ENCODE measurements around the gene PROCR. TPM values are rescaled to one million over a fixed set of nuclear protein-coding genes. Genes with fewer than 3 reads are reported as not detected.

The PROCR gene
- total RNA-seq, 1 experiment from 2014 or later: 52.0 TPM

- Histone ChIP-seq H3K4me2 (ENCODE audit: low read length) (no peak overlapping the region), H3K9me2 (ENCODE audit: insufficient read depth) (no peaks in the 10 kb centered on the region), H2AFZ (ENCODE audit: low read depth, low read length, poor library complexity, severe bottlenecking) (no peak overlapping the region), H3K36me3 (ENCODE audit: control insufficient read depth in 1 of 2, insufficient read depth in 2 of 2, low read length in 2 of 2) (no peaks in the 10 kb centered on the region), H3K27ac (ENCODE audit: low read depth, low read length) (no peak overlapping the region), H3K9me3 (ENCODE audit: control insufficient read depth in 1 of 2, insufficient read depth in 1 of 2, low read depth in 1 of 2, low read length in 2 of 2) (no peaks in the 10 kb centered on the region), H4K20me1 (ENCODE audit: insufficient read depth) (no peaks in the 10 kb centered on the region), H3K4me3 (replicated peaks in 1 of 2; ENCODE audit: low read depth in 1 of 2, low read length in 2 of 2) (no peak overlapping the region), H3K79me2 (ENCODE audit: insufficient read depth, low read length) (no peaks in the 10 kb centered on the region), H3K27me3 (ENCODE audit: insufficient read depth, low read length) (no peaks in the 10 kb centered on the region), H3K9ac (ENCODE audit: low read length) (no peak overlapping the region), H3K4me1 (ENCODE audit: control insufficient read depth in 1 of 2, insufficient read depth in 2 of 2, low read length in 2 of 2) (no peaks in the 10 kb centered on the region)
- DNase-seq (ENCODE audit: low read depth, low spot score) (no peak), ATAC-seq (no peak)
- TF ChIP-seq CTCF (IDR thresholded peaks at IDR 0.05 in 2 of 3, conservative IDR thresholded peaks at IDR 0.05 in 1 of 3; ENCODE audit: borderline replicate concordance in 1 of 3, insufficient read depth in 1 of 3, low read depth in 2 of 3, low read length in 2 of 3): no peak
- no peak for TF ChIP-seq SIN3A (IDR thresholded peaks at IDR 0.05; ENCODE audit: low read depth)
- TF ChIP-seq REST (IDR thresholded peaks at IDR 0.05; ENCODE audit: low read depth): no peak
- TF ChIP-seq CBX3 (IDR thresholded peaks at IDR 0.05; ENCODE audit: low read depth): no peak
- intact Hi-C loops (cut with micrococcal nuclease): no loop called here
- ChIA-PET POLR2A (no interaction called here), RAD21 (ENCODE audit: low non-redundant PET in 1 of 2, low total read pairs in 2 of 2, uncharacterized antibody in 2 of 2, unreplicated experiment in 2 of 2) (no interaction called here), CTCF (no interaction called here)
- BruUV-seq (replicated peaks): no TSS peak
Measured at GRCh38 chr20:35223941-35224340, 52.1 kb downstream of the PROCR start.
